ENCODE data around the gene DGCR2. TPM values are rescaled to one million over a fixed set of nuclear protein-coding genes. Genes with fewer than 3 reads are reported as not detected.

DGCR2 gene
- total and polyA plus RNA-seq, 2 of the 8 experiments (the other 6 are each of a cell fraction or from before 2014, with no cell fraction given) = 42.3 to 62.2 TPM

GRCh38 chr22:19118329-19118880 lies 3.8 kb downstream of the DGCR2 start:
- Histone ChIP-seq H4K8ac (ENCODE audit: extremely low read depth, insufficient read depth, low read length) (no peak overlapping the region), H3K9ac (replicated peaks in 1 of 4; ENCODE audit: extremely low read depth in 1 of 4, low read depth in 3 of 4, low read length in 3 of 4) (no peak overlapping the region), H4K5ac (ENCODE audit: insufficient read length, low read depth, low read length) (no peak overlapping the region), H2AFZ (ENCODE audit: low read length) (no peak overlapping the region), H3K23me2 (ENCODE audit: low read depth, low read length) (peaks cover 9% of the 10 kb centered on the region), H4K91ac (replicated peaks; ENCODE audit: insufficient read length, low read length) (no peak overlapping the region), H3K4me3 (ENCODE audit: extremely low read depth in 1 of 4, insufficient read depth in 2 of 4, low read depth in 3 of 4, low read length in 4 of 4) (no peak overlapping the region), H3K27ac (ENCODE audit: low read depth, low read length) (no peak overlapping the region), H3K27me3 (replicated peaks in 1 of 4; ENCODE audit: control insufficient read depth in 3 of 4, extremely low read depth in 1 of 4, insufficient read depth in 3 of 4, low read length in 3 of 4) (no peaks in the 10 kb centered on the region), H3K18ac (ENCODE audit: extremely low read depth, low read length) (no peak overlapping the region), H2BK12ac (ENCODE audit: low read depth, low read length) (no peak overlapping the region), H2BK20ac (ENCODE audit: low read length) (0 out of 2 replicates have a peak overlapping the region, but pooled peaks have one; percentile 55), H2BK15ac (ENCODE audit: low read length) (no peak overlapping the region), H3K4ac (replicated peaks; ENCODE audit: insufficient read length, low read depth, low read length) (no peak overlapping the region), H3K4me1 (replicated peaks in 1 of 4; ENCODE audit: control insufficient read depth in 3 of 4, insufficient read depth in 4 of 4, low read length in 3 of 4) (peaks cover 0 to 9% (median 6%) of the 10 kb centered on the region in 4 experiments; a peak in 5 of 7 replicates), H2BK5ac (ENCODE audit: low read depth, low read length) (no peak overlapping the region), H3K36me3 (ENCODE audit: control insufficient read depth in 2 of 4, insufficient read depth in 4 of 4, low read length in 3 of 4) (no peaks in the 10 kb centered on the region; a peak in 2 of 8 replicates), H3K23ac (ENCODE audit: insufficient read length) (no peak overlapping the region), H2AK5ac (ENCODE audit: low read depth, low read length) (no peak overlapping the region), H3K14ac (ENCODE audit: insufficient read length) (no peak overlapping the region), H3K9me3 (ENCODE audit: insufficient read depth in 2 of 2, low read depth in 1 of 2, low read length in 1 of 2) (no peaks in the 10 kb centered on the region), H2BK120ac (replicated peaks; ENCODE audit: low read depth, low read length) (no peak overlapping the region), H4K20me1 (replicated peaks in 1 of 2; ENCODE audit: control insufficient read depth in 1 of 2, insufficient read depth in 2 of 2, low read length in 2 of 2) (peaks cover 25 to 57% of the 10 kb centered on the region in 2 experiments), H3K79me2 (ENCODE audit: control insufficient read depth in 1 of 2, insufficient read depth in 2 of 2, low read length in 2 of 2) (peaks cover 28 to 83% of the 10 kb centered on the region in 2 experiments), H3K79me1 (ENCODE audit: low read depth, low read length) (peaks cover 35% of the 10 kb centered on the region), H3K56ac (replicated peaks; ENCODE audit: insufficient read length, low read depth, low read length) (no peak overlapping the region), H3K4me2 (ENCODE audit: insufficient read depth in 1 of 2, low read depth in 2 of 2, low read length in 2 of 2) (no peak overlapping the region)
- CTCF ChIA-PET (ENCODE audit: partially characterized antibody) = interaction anchor here (0.6 to 2.1 kb wide), 7 partner anchors 10 to 257 kb away, joined by 3 to 7 read pairs (median 3); no protein-coding TSS in a partner anchor
- TF ChIP-seq SUZ12 (IDR thresholded peaks at IDR 0.05; ENCODE audit: low read length) = no peak
- no peak for FAIRE-seq
- 87% methylated on average over 4 of the region's 4 CpGs; no CpG with 5 or more reads in 1 of the 2 experiments for WGBS, 2 experiments (ENCODE audit: extremely low coverage in 1 of 2, insufficient coverage in 1 of 2, insufficient read length in 1 of 2, insufficient replicate concordance in 2 of 2, low coverage in 1 of 2, low lambda C conversion rate in 2 of 2, missing lambda C conversion rate in 1 of 2)
- DNase-seq (ENCODE audit: low read depth in 1 of 2, low spot score in 2 of 2) = no peak
- POLR2A ChIA-PET (ENCODE audit: partially characterized antibody) = interaction anchor here (0.8 to 2.2 kb wide), 4 partner anchors 11 to 361 kb away, joined by 3 to 7 read pairs (median 4); partner anchors contain the start of genes CDC45 and ESS2

Measured in H1 (cell line).